GM19238 (cell line): ENCODE data around the gene LRRTM4.

Experiments used
- DNase-seq: peaks from one replicate; pipeline ENCODE4 v3.0.0; 2011; ENCODE audit warnings: low spot score; ENCODE audit not compliant: insufficient read length

LRRTM4 gene

GRCh38 chr2:77479395-77479794, 42.8 kb downstream of the LRRTM4 start:
- DNase-seq, result no peak

- DNase-seq, result no peak
Observed at GRCh38 chr2:77470096-77470495, 52.1 kb downstream of the LRRTM4 start.

GRCh38 chr2:77469106-77469505, 53.1 kb downstream of the LRRTM4 start:
- DNase-seq, result no peak

GRCh38 chr2:77459840-77460239, 62.3 kb downstream of the LRRTM4 start:
- no peak for DNase-seq

GRCh38 chr2:77458216-77458615, 64.0 kb downstream of the LRRTM4 start:
- no peak for DNase-seq

GRCh38 chr2:77457665-77458064, 64.5 kb downstream of the LRRTM4 start:
- no peak for DNase-seq

- no peak for DNase-seq
Observed at GRCh38 chr2:77443076-77443475, 79.1 kb downstream of the LRRTM4 start.

GRCh38 chr2:77434880-77435279, 87.3 kb downstream of the LRRTM4 start:
- no peak for DNase-seq

GRCh38 chr2:77428946-77429345, 93.2 kb downstream of the LRRTM4 start:
- no peak for DNase-seq

GRCh38 chr2:77421971-77422370, 100.2 kb downstream of the LRRTM4 start:
- no peak for DNase-seq

- DNase-seq, result no peak
Observed at GRCh38 chr2:77418537-77418936, 103.6 kb downstream of the LRRTM4 start.

- no peak for DNase-seq
Observed at GRCh38 chr2:77404189-77404588, 118.0 kb downstream of the LRRTM4 start.

- DNase-seq, result no peak
Observed at GRCh38 chr2:77398970-77399600, 123.1 kb downstream of the LRRTM4 start.

GRCh38 chr2:77397763-77398162, 124.4 kb downstream of the LRRTM4 start:
- DNase-seq, result no peak

- DNase-seq, result no peak
Observed at GRCh38 chr2:77395011-77395410, 127.2 kb downstream of the LRRTM4 start.

GRCh38 chr2:77391119-77391518, 131.1 kb downstream of the LRRTM4 start:
- DNase-seq, result no peak

GRCh38 chr2:77387324-77387723, 134.9 kb downstream of the LRRTM4 start:
- no peak for DNase-seq

- no peak for DNase-seq
Observed at GRCh38 chr2:77372636-77373035, 149.5 kb downstream of the LRRTM4 start.

GRCh38 chr2:77370511-77370910, 151.7 kb downstream of the LRRTM4 start:
- DNase-seq, result no peak

- no peak for DNase-seq
Observed at GRCh38 chr2:77363277-77363676, 158.9 kb downstream of the LRRTM4 start.

- DNase-seq, result no peak
Observed at GRCh38 chr2:77348821-77349220, 173.4 kb downstream of the LRRTM4 start.

- DNase-seq, result no peak
Observed at GRCh38 chr2:77336013-77336412, 186.2 kb downstream of the LRRTM4 start.

GRCh38 chr2:77328134-77328931, 193.8 kb downstream of the LRRTM4 start:
- no peak for DNase-seq
